H7 (cell line): Measurements from ENCODE around the gene BCL11A. TPM values are rescaled to one million over a fixed set of nuclear protein-coding genes. Genes with fewer than 3 reads are reported as not detected.
A peak's percentile ranks its signal among the peaks of the same experiment; 100 is the strongest.

ENCODE experiments used
- DNase-seq: peaks from one replicate; pipeline ENCODE4 v3.0.0; 2012
- H3K27me3 ChIP-seq: 2 replicates; pipeline ENCODE4 v1.6.0; 2011; ENCODE audit warnings: mild to moderate bottlenecking, low read length; ENCODE audit not compliant: control insufficient read depth, insufficient read depth
- H3K36me3 ChIP-seq: replicated peaks from 2 replicates; pipeline ENCODE4 v1.5.1; 2011; ENCODE audit warnings: low read length; ENCODE audit not compliant: control insufficient read depth, insufficient read depth
- H3K4me3 ChIP-seq: 2 replicates; pipeline ENCODE4 v1.5.1; 2011; ENCODE audit warnings: low read depth, mild to moderate bottlenecking, control low read depth, low read length, moderate library complexity; ENCODE audit not compliant: insufficient read depth
- total RNA-seq: library from RNA; depleted of rRNA; stranded (reverse); fragments of >200 nt; shearing (Covaris generic); gene quantifications from 2 replicates; pipeline ENCODE4 v1.2.3, GENCODE V29; 2014

Gene BCL11A
- total RNA-seq, 1 experiment from 2014 or later: 30.5 TPM

- Histone ChIP-seq H3K36me3 (peaks cover 1% of the 10 kb centered on the region; the same call in 1 of the 2 replicates), H3K4me3 (no peak overlapping the region), H3K27me3 (no peaks in the 10 kb centered on the region)
- no peak for DNase-seq
Measured at GRCh38 chr2:60530660-60531281, 22.7 kb downstream of the BCL11A start.

GRCh38 chr2:60529785-60530627 lies 23.4 kb downstream of the BCL11A start:
- DNase-seq: no peak
- no peak overlapping the region for H3K4me3 ChIP-seq

GRCh38 chr2:60529136-60529784 lies 24.2 kb downstream of the BCL11A start:
- Histone ChIP-seq H3K36me3 (peaks cover 1% of the 10 kb centered on the region; the same call in 1 of the 2 replicates), H3K27me3 (no peaks in the 10 kb centered on the region), H3K4me3 (no peak overlapping the region)
- DNase-seq: no peak

More at GRCh38 chr2:60529785-60530627, 23.4 kb downstream of the BCL11A start:
- Histone ChIP-seq H3K36me3 (peaks cover 1% of the 10 kb centered on the region; the same call in 1 of the 2 replicates), H3K27me3 (no peaks in the 10 kb centered on the region)

GRCh38 chr2:60528281-60529020 lies 25.0 kb downstream of the BCL11A start:
- no peak overlapping the region for H3K4me3 ChIP-seq
- DNase-seq: no peak
- H3K36me3 ChIP-seq: peaks cover 1% of the 10 kb centered on the region; the same call in 1 of the 2 replicates
- H3K27me3 ChIP-seq: no peaks in the 10 kb centered on the region

GRCh38 chr2:60527762-60528161 lies 25.7 kb downstream of the BCL11A start:
- no peak overlapping the region for H3K4me3 ChIP-seq
- no peak for DNase-seq
- H3K27me3 ChIP-seq: no peaks in the 10 kb centered on the region
- peaks cover 1% of the 10 kb centered on the region; the same call in 1 of the 2 replicates for H3K36me3 ChIP-seq

GRCh38 chr2:60526623-60527022 lies 26.8 kb downstream of the BCL11A start:
- Histone ChIP-seq H3K27me3 (no peaks in the 10 kb centered on the region), H3K36me3 (peaks cover 1% of the 10 kb centered on the region; the same call in 1 of the 2 replicates), H3K4me3 (no peak overlapping the region)
- DNase-seq: no peak

- Histone ChIP-seq H3K27me3 (no peaks in the 10 kb centered on the region), H3K4me3 (no peak overlapping the region), H3K36me3 (peaks cover 1% of the 10 kb centered on the region; the same call in 1 of the 2 replicates)
- no peak for DNase-seq
Measured at GRCh38 chr2:60525899-60526298, 27.6 kb downstream of the BCL11A start.

- no peaks in the 10 kb centered on the region for H3K27me3 ChIP-seq
- H3K36me3 ChIP-seq: peaks cover 1% of the 10 kb centered on the region; the same call in 1 of the 2 replicates
- no peak for DNase-seq
- no peak overlapping the region for H3K4me3 ChIP-seq
Measured at GRCh38 chr2:60524874-60525273, 28.6 kb downstream of the BCL11A start.

- H3K27me3 ChIP-seq: no peaks in the 10 kb centered on the region
- peaks cover 1% of the 10 kb centered on the region; the same call in 1 of the 2 replicates for H3K36me3 ChIP-seq
- H3K4me3 ChIP-seq: no peak overlapping the region
- no peak for DNase-seq
Measured at GRCh38 chr2:60523963-60524362, 29.5 kb downstream of the BCL11A start.

- no peak for DNase-seq
- peaks cover under 1% of the 10 kb centered on the region; the same call in 1 of the 2 replicates for H3K36me3 ChIP-seq
- H3K4me3 ChIP-seq: no peak overlapping the region
- no peaks in the 10 kb centered on the region for H3K27me3 ChIP-seq
Measured at GRCh38 chr2:60522462-60522861, 31.0 kb downstream of the BCL11A start.

- Histone ChIP-seq H3K27me3 (no peaks in the 10 kb centered on the region), H3K36me3 (no peaks in the 10 kb centered on the region; the same call in 1 of the 2 replicates)
Measured at GRCh38 chr2:60521626-60522025, 31.8 kb downstream of the BCL11A start.

GRCh38 chr2:60520917-60521539 lies 32.4 kb downstream of the BCL11A start:
- H3K4me3 ChIP-seq: no peak overlapping the region
- H3K36me3 ChIP-seq: no peaks in the 10 kb centered on the region
- no peaks in the 10 kb centered on the region for H3K27me3 ChIP-seq
- DNase-seq: no peak

More at GRCh38 chr2:60521626-60522025, 31.8 kb downstream of the BCL11A start:
- no peak for DNase-seq
- no peak overlapping the region for H3K4me3 ChIP-seq

- Histone ChIP-seq H3K4me3 (no peak overlapping the region), H3K27me3 (no peaks in the 10 kb centered on the region), H3K36me3 (no peaks in the 10 kb centered on the region)
- peak; percentile 79 for DNase-seq
Measured at GRCh38 chr2:60520151-60520876, 33.1 kb downstream of the BCL11A start.
